GM10266 (cell line): ENCODE results near the gene SNRPD2.

Experiments used
- DNase-seq: peaks from one replicate; pipeline ENCODE4 v3.0.0; 2012; ENCODE audit errors: extremely low spot score
- TF ChIP-seq, protein P1 (sequence below): IDR thresholded peaks from 2 replicates; pipeline ENCODE4 v1.5.1; 2012; ENCODE audit warnings: mild to moderate bottlenecking, low read depth; ENCODE audit not compliant: control insufficient read depth, insufficient read depth; ENCODE audit errors: missing control alignments

Gene SNRPD2

DNA sequence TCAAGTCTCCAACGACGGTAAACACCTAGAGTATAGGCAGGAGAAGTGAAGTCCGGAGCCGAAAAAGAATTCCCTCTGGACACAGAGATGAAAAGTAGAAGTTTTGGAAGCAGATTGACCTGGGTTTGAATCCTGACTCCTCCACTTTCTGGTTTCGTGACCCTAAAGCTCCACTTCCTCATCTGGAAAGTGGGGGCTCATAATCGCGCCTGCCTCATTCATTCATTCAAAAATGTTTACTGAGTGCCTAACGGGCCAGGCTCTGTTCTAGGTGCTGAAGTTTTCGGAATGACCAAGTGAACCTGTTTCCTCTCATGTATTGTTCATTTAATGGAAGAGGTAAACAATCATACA is 45.4 kb downstream of the SNRPD2 start:
- no peak for DNase-seq
- TF ChIP-seq, protein P1, sequence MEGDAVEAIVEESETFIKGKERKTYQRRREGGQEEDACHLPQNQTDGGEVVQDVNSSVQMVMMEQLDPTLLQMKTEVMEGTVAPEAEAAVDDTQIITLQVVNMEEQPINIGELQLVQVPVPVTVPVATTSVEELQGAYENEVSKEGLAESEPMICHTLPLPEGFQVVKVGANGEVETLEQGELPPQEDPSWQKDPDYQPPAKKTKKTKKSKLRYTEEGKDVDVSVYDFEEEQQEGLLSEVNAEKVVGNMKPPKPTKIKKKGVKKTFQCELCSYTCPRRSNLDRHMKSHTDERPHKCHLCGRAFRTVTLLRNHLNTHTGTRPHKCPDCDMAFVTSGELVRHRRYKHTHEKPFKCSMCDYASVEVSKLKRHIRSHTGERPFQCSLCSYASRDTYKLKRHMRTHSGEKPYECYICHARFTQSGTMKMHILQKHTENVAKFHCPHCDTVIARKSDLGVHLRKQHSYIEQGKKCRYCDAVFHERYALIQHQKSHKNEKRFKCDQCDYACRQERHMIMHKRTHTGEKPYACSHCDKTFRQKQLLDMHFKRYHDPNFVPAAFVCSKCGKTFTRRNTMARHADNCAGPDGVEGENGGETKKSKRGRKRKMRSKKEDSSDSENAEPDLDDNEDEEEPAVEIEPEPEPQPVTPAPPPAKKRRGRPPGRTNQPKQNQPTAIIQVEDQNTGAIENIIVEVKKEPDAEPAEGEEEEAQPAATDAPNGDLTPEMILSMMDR = no peak

DNA sequence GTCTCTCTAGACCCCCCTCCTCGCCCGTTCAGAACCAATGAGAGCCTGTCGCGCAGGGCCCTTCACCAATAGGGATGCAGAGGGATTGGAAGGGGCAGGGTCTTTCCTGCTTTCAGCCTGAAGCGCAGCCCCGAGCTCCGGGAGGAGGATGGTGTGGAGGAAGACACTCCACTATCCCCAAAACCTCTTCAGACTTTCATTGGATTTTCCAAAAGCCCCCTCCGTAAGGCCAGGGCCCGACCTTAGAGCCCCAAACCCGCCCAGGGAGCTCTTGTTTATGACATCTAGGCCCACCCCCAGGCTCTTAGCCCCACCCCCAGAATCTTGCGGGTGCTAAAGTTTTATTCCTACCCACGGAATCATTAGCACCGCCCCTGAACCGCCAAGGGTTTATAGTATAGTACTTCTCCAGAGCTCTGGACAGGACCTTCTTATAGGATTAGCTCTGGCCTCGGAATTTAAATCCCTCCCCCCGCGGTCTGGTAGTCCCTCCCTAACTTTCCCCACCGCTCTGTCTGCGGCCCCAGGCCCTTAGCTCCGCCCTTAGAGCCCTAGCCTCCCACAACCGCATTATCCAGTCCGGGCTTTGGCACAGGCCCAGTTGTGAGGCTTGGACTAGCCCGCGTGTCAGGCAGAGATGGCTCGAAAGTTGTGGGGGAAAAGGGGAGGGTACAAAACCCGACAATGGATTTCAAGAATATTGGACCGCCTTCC is 46.0 kb downstream of the SNRPD2 start:
- TF ChIP-seq, protein P1 = no peak
- peak; percentile 97 for DNase-seq

DNA sequence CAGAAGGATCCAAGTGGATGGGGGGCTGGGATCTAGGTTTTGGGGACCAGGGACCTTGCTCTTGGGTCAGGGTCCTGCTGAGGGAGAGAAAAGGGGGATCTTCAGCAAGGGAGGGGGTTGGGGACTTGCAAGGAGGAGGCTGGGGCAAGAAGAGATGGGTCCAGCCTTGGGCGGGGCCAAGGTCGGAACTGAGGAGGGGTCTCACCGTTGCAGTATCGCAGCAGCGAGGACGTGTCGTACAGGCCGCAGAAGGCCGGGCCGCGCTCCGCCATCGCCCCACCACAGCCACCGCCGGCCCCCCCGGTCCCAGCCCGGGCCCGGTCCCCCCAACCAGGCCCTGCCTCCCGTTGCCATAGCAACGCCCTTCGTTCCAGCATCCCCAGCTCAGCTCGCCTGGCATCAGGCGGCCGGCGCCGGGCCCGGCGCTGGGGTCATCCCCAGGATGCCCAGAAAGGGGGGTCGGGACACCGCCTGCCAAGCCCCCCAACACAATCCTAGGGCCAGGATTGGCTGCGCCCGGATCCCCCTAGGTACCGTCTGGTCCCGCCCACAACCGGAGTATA is 46.6 kb downstream of the SNRPD2 start:
- DNase-seq = no peak

DNA sequence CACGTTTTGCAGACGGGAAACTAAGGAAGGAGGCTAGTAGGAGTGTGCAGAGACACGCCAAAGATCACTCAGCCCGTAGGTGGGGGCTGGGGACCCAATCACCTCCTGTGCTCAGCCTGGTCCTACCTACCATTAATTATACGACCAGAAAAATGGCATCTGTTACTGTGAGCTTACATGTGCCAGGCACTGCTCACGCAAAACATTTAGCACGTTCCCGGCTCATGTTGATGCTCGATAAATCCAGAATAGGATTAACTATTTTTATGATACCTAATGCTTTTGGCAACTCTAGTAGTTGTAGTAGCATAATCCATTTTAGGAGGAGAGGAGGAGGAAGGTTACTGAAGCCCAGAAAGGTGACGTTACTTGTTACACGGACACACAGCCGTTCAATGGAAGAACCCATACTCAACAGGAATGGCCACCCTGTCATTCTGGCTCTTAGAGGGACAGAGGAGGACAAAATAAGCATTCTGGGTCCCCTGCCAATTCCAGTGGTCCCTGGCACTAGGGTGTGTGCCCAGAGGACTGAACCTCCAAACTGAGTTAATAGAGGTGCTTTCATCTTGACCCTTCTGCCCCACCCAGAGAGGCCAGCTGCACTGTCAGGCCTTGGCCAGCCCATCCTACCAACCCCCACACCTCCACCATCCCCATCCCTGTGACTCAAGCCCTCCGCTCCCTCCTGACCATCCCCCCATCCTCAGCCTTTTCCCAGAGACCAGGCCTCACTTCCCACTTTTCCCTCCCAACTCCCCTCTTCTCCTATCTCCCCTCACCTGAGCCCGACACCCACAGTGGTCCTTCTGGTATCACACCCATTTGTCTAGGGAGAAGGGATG is 47.6 kb downstream of the SNRPD2 start:
- DNase-seq = no peak
- TF ChIP-seq, protein P1 = no peak

More for the DNA sequence above, 46.6 kb downstream of the SNRPD2 start:
- TF ChIP-seq, protein P1 = no peak

DNA sequence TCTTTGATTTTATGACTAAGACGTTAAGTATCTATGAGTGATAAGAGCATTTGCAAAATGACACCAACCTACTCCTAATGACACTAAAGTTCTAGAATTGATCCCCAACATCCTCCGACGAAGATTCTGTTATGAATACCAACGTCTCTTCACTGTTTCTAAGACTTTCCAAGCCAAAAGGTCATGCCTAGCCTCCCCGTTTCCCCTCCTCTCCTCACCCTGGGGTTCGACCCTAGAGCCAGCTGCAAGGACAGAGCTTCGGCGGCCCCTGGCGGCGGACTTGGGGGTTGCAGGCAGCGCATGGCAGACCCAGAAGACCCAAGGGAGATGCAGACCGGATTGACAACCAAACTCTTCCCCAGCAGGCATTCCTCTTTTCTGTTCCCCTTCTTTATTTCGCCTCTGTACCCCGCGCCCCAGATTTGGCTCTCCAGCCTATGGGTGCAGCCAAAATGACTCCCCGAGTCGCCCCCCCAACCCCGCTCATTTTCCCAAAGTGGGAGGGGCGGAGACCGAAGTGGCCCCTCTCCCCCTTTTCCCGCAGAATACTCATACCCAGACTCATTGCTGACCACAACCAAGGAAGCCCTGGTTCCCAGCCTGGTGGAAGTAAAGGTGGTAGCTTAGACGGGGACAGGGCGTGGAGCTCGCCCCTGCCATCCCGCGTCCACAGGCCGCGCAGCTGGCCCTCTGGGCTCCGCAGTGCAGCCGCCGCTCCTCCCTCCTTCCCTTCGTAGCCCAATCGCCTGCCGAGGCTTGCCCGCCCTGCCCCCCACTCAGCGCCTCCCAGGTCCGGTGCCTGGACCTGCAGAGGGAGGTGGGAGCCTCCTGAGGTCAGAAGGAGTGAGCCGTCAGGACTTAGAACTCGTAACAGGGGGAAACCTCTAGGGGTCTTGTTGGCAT is 48.5 kb downstream of the SNRPD2 start:
- TF ChIP-seq, protein P1 = peak; percentile 99
- DNase-seq = peak; percentile 88

DNA sequence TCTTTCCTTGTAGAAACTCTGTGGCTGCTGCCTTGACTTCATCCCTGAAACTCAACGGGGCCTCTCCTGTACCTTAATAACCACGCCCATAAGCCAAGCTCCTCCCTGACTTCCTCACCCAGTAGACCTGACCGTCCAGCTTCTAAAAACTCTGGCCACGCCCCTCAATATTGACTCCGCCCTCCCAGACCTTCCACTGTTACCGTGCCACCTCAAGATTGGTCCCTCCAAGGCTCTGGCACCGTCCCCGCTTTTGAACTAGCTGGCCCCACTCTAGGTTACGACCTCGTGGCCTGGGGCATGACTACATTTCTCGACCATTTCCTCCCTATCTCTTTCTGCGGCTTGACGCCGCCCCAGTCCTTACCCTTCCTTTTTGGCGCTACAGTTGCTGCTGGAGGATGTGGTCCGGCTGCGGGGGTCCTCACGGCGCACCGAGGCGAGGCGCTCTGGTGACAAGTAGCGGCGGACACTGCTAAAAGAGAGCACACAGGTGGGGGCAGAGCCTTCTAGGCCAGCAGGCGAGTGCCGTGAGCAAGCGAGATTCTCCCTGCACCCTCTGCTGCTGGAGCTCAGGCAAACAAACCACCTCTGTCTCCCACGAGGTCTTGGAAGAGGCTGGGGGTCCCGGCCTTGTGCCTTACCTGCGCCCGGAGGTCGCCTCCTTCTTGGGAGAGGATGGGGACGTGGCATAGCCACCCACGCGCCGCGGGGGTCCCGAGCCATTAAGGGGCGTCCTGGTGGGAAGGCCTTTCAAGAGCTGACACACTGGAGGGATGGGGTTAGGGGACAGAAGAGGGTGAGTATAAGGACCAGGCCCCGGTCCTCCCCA is 50.3 kb downstream of the SNRPD2 start:
- DNase-seq = peak; percentile 95

More for the DNA sequence above, 50.3 kb downstream of the SNRPD2 start:
- TF ChIP-seq, protein P1 = peak; percentile 7
